HL-60 (cell line): Measurements from ENCODE around the gene KANSL3.
A peak's percentile ranks its signal among the peaks of the same experiment; 100 is the strongest.

Experiments
- CTCF ChIP-seq: IDR thresholded peaks from one replicate; pipeline ENCODE4 v1.5.1; 2011; ENCODE audit warnings: low read length, control low read depth, inconsistent platforms; ENCODE audit not compliant: insufficient read depth
- GABPA ChIP-seq: IDR thresholded peaks from 2 replicates; pipeline ENCODE4 v1.6.1; 2012; ENCODE audit warnings: low read depth
- POLR2AphosphoS5 ChIP-seq: IDR thresholded peaks from 2 replicates; pipeline ENCODE4 v1.6.1; 2012; ENCODE audit warnings: low read depth
- REST ChIP-seq: IDR thresholded peaks from 2 replicates; pipeline ENCODE4 v1.6.1; 2012; ENCODE audit warnings: low read depth; ENCODE audit not compliant: insufficient replicate concordance
- SPI1 ChIP-seq: IDR thresholded peaks from 2 replicates; pipeline ENCODE4 v1.6.1; 2012; ENCODE audit warnings: low read depth, mild to moderate bottlenecking, borderline replicate concordance

- TF ChIP-seq GABPA = peak; percentile 52; the same call in 1 of the 2 replicates
- TF ChIP-seq CTCF = no peak
- peak; percentile 94 for TF ChIP-seq POLR2AphosphoS5
- TF ChIP-seq SPI1 = peak; percentile 48; the same call in 1 of the 2 replicates
- peak; percentile 60 for TF ChIP-seq REST
These were observed at the start of gene KANSL3 for GRCh38 chr2:96638144-96639121.
